Lung (tissue), 12 donors: Measurements from ENCODE around the gene SLX9. TPM values are rescaled to one million over a fixed set of nuclear protein-coding genes. Genes with fewer than 3 reads are reported as not detected.
A peak's percentile ranks its signal among the peaks of the same experiment; 100 is the strongest.

ENCODE experiments used
- ATAC-seq: fragments of 200-7000 bp; cut with Tn5 transposase; one replicate; pipeline ENCODE4 v1.9.1; 2020; ENCODE audit warnings: moderate number of reproducible peaks; ENCODE audit not compliant: insufficient read depth, low FRiP score
- DNase-seq, 3 donors: peaks; one replicate each; pipeline ENCODE4 v3.0.0-alpha.2; 2013 to 2017
- H3K27ac ChIP-seq, 2 donors: one replicate each; pipeline ENCODE4 v1.5.1; 2013; ENCODE audit warnings: mild to moderate bottlenecking in 2 of 2, moderate library complexity in 2 of 2, control low read depth in 1 of 2, inconsistent platforms in 1 of 2, low read depth in 1 of 2, low read length in 1 of 2
- H3K27me3 ChIP-seq, 3 donors: one replicate each; pipeline ENCODE4 v1.5.1; 2013; ENCODE audit warnings: low read length in 2 of 3; ENCODE audit not compliant: control insufficient read depth in 3 of 3, insufficient read depth in 3 of 3
- H3K36me3 ChIP-seq, 4 donors: one replicate each; pipeline ENCODE4 v1.5.1; 2013; ENCODE audit warnings: low read length in 4 of 4, mild to moderate bottlenecking in 1 of 4, moderate library complexity in 1 of 4; ENCODE audit not compliant: control insufficient read depth in 4 of 4, insufficient read depth in 4 of 4
- H3K4me1 ChIP-seq, 5 donors: one replicate each; pipeline ENCODE4 v1.5.1; 2013; ENCODE audit warnings: low read length in 5 of 5, mild to moderate bottlenecking in 2 of 5, moderate library complexity in 1 of 5; ENCODE audit not compliant: control insufficient read depth in 5 of 5, insufficient read depth in 5 of 5
- H3K4me3 ChIP-seq: one replicate; pipeline ENCODE4 v1.5.1; 2013; ENCODE audit warnings: mild to moderate bottlenecking, control low read depth, moderate library complexity
- H3K9ac ChIP-seq, 2 donors: one replicate each; pipeline ENCODE4 v1.5.1; 2013; ENCODE audit warnings: low read length in 2 of 2, control low read depth in 1 of 2; ENCODE audit not compliant: insufficient read depth in 1 of 2
- H3K9me3 ChIP-seq, 4 donors: one replicate each; pipeline ENCODE4 v1.5.1; 2013; ENCODE audit warnings: low read length in 3 of 4, mild to moderate bottlenecking in 1 of 4, moderate library complexity in 1 of 4; ENCODE audit not compliant: control insufficient read depth in 4 of 4, insufficient read depth in 3 of 4
- WGBS, 2 donors: extraction: QIAGEN DNeasy Blood & Tissue Kit; methylation state at CpG; one replicate each; pipeline ENCODE4 v1.1.7; 2013; 5-methylcytosine and 5-hydroxymethylcytosine counted together
- polyA plus RNA-seq, 2 donors: library from polyadenylated mRNA; stranded (reverse); fragments of 200-250 nt; gene quantifications; one replicate each; pipeline ENCODE4 v1.2.1, GENCODE V29; 2013
- total RNA-seq, 2 donors: library from RNA; depleted of rRNA in 1 of 2; stranded (reverse); fragments of >200 nt in 1 of 2; gene quantifications; one replicate each; pipeline ENCODE4 v1.2.1, GENCODE V29; 2014 to 2021
- TF ChIP-seq, protein P1 (sequence below): IDR thresholded peaks from 2 replicates; pipeline ENCODE4 v1.5.1; 2012; ENCODE audit warnings: mild to moderate bottlenecking; ENCODE audit errors: control extremely low read depth, extremely low read depth
- donor health status: control.
- donor health status: control.
- donor health status: Bipolar disorder and iron deficiency.
- donor health status: healthy.
- donor health status: DM: yes; HTN: yes; CAD: no.

The SLX9 gene
- total and polyA plus RNA-seq, 4 donors, result 10.3 to 36.9 (median 27.0) TPM

DNA sequence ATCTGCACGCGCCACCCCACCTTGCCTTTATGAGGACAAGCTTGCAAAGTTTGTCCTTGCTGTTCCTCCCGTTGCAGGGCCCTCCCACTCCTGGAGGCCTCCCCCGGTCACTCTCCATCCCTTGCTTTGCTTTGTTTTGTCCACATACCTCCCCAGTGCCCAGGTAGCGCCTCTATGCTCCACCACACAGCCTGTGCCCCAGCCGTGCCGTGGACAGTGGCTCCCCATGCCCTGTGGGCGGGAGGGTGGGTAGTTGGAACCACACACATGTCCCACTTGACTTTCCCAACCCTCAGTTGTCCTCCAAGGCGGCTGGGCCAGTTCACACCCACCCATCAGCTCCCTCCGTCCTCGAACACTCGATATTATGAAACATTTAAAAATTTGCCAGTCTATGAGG is 24.6 kb downstream of the SLX9 start:
- DNase-seq, result no peak
- Histone ChIP-seq H3K9me3 (peaks cover 0 to 3% (median 0%) of the 10 kb centered on the region in 4 donors), H3K4me1 (peaks cover 8 to 40% (median 15%) of the 10 kb centered on the region in 5 donors), H3K4me3 (no peak overlapping the region), H3K9ac (no peak overlapping the region), H3K27me3 (no peaks in the 10 kb centered on the region), H3K36me3 (peaks cover 0 to 18% (median 10%) of the 10 kb centered on the region in 4 donors), H3K27ac (no peak overlapping the region)
- 85 to 92% methylated on average over 12 of the region's 12 CpGs for WGBS, 2 donors
- ATAC-seq, result no peak
- TF ChIP-seq, protein P1, sequence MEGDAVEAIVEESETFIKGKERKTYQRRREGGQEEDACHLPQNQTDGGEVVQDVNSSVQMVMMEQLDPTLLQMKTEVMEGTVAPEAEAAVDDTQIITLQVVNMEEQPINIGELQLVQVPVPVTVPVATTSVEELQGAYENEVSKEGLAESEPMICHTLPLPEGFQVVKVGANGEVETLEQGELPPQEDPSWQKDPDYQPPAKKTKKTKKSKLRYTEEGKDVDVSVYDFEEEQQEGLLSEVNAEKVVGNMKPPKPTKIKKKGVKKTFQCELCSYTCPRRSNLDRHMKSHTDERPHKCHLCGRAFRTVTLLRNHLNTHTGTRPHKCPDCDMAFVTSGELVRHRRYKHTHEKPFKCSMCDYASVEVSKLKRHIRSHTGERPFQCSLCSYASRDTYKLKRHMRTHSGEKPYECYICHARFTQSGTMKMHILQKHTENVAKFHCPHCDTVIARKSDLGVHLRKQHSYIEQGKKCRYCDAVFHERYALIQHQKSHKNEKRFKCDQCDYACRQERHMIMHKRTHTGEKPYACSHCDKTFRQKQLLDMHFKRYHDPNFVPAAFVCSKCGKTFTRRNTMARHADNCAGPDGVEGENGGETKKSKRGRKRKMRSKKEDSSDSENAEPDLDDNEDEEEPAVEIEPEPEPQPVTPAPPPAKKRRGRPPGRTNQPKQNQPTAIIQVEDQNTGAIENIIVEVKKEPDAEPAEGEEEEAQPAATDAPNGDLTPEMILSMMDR, result no peak

DNA sequence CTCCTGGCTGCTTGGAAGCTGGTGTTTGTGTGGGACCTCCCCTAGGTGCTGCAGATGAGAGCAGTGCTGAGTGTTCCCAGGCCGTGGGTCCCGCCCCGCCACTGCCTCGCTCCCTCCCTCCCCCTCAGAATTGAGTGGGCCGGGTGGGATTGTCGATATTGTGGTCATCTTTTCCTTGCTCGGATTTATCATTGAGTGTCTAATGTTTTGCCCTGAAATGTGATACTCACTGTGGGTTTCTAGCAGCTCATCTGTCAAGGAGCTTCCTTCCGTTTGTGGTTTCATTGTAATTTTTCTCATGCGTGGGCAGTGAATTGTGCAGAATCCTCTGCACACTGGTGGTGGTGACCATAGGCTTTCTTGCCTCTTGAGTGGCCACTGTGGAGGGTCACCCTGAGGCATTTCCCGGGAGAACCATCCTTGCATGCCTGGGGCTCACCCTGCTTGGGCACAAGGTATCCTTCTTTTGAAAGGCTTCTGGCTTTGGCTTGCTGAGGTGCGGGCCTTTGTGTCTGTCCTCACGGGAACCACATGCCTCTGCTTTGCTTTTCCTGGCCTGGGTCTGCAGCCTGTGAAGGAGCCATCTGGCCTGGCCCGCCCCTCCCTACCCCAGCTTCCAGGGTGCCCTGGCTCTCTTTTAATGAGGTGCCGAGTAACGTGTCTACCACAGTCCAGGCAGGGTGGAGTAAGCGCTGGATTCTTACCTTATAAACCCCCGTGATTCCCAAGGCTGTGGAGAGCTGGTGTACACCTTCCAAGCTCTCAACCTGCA is 25.6 kb downstream of the SLX9 start:
- 73 to 78% methylated on average over 17 of the region's 17 CpGs for WGBS, 2 donors
- TF ChIP-seq, protein P1, result no peak
- Histone ChIP-seq H3K27me3 (no peaks in the 10 kb centered on the region), H3K9ac (no peak overlapping the region), H3K4me3 (no peak overlapping the region), H3K27ac (no peak overlapping the region), H3K9me3 (peaks cover 0 to 3% (median 0%) of the 10 kb centered on the region in 4 donors), H3K4me1 (peaks cover 0 to 46% (median 13%) of the 10 kb centered on the region in 5 donors), H3K36me3 (peaks cover 3 to 13% (median 9%) of the 10 kb centered on the region in 4 donors)
- ATAC-seq, result no peak
- DNase-seq, result no peak

DNA sequence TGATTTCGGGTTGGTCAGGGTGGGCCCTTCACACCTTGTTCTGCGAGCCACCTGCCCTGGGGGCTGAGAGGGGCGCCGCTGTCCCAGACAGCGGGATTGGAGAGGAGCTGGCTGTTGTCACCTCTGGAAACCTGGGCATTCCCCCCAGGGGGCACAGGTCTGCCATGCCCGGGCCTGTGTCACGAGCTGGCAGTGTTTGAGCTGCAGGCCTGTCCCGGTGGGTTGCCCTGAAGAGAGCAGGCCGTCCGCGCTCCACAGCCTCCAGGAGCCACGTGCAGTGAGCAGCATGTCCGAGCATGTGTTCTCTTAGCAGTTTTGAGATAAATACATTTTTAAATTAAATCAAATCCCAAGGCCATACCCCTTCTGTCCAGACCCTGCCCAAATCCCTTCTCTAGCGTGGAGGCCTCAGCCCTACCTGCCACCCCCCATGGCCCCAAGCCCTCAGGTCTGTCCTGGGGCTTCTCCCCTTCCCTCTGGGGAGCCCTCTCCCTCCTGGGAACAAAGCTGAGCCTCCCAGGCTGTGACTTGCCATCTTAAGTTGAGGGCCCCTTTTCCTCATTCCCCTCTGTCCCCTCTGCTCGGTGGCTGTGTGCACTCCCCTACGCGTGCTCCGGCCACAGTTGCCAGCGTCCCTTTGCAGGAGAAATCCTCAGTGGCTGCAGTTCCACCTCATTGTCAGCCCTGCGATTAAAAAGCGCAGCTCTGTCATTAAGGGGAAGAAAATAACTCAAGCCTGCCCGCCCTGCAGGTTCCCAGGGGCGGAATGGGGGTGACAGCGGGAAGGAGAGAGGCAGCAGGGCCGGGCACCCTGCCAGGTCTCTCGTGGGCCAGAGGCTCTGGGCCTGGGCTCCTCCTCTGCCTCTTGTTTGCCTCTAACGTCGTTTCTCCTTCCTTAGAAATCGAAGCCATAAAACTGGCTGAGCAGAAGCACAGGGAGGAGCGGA is 26.6 kb downstream of the SLX9 start:
- peaks cover 3 to 11% (median 8%) of the 10 kb centered on the region in 4 donors for H3K36me3 ChIP-seq
- H3K4me3 ChIP-seq, result no peak overlapping the region
- peaks cover 0 to 46% (median 13%) of the 10 kb centered on the region in 5 donors for H3K4me1 ChIP-seq
- peaks cover 0 to 3% (median 0%) of the 10 kb centered on the region in 4 donors for H3K9me3 ChIP-seq
- peak overlapping the region in 1 of 2 donors; percentile 27 for H3K9ac ChIP-seq
- H3K27me3 ChIP-seq, result no peaks in the 10 kb centered on the region
- TF ChIP-seq, protein P1, result no peak
- no peak for ATAC-seq
- H3K27ac ChIP-seq, result peak overlapping the region in 1 of 2 donors; percentile 67
- peak; percentile 73 to 87 (median 82) for DNase-seq
- WGBS, 2 donors, result 61 to 71% methylated on average over 30 of the region's 30 CpGs
